NCI-H2227 (cell line): ENCODE measurements around the gene ATP10A.

ENCODE experiments used
- DNase-seq: peaks from one replicate; lab custom pipeline; 2025; ENCODE audit not compliant: unreplicated experiment; lab: John Stamatoyannopoulos, UW

Gene ATP10A

DNA sequence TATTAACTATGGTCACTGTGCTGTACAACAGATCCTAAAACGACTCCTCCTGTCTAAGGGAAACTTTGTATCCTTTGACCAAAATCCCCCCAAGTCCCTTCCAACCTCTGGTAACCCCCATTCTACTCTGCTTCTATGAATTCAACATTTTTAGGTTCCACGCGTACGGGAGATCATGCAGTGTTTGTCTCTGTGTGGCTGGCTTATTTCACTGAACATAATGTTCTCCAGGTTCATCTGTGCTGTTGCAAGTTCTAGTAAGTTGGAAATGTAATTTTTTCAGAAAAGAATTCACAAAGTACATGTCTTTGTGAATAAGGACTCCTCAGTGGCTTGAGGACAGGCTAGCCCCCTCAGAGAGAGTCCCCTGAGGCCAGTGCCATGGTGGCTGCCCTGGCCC is 66.1 kb downstream of the ATP10A start:
- no peak for DNase-seq

DNA sequence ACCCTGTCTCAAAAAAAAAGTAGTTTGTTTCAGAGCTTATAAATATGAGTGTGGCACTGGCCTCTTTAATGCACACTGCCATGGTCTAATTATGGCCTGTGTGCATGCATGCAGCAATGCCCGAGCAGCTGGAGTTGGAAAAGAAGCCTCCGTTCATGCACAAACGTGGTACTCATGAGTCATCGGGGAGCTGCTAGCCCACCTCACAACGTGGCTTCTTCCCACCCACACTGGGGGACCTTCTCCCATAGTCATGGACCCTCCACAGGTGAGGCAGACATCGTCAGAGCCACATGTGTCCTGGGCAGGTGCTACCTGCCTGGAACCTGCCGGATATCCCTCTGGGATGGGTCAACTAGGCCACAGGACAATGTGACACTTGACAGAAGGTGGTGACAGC is 66.7 kb downstream of the ATP10A start:
- DNase-seq = no peak

DNA sequence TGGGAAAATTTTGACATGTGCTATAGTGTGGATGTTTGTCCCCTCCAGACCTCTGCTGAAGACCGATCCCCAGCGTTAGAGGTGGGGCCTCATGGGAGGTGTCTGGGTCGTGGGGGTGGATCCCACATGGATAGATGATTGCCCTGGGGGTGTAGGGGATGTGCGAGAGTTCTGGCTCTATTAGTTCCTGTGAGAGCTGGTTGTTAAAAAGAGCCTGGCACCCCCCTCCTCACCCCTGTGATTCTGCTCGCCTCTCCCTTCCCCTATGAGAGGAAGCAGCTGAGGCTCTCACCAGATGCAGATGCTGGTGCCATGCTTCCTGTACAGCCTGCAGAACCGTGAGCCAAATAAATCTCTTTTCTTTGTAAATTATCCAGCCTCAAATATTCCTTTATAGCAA is 67.4 kb downstream of the ATP10A start:
- no peak for DNase-seq

DNA sequence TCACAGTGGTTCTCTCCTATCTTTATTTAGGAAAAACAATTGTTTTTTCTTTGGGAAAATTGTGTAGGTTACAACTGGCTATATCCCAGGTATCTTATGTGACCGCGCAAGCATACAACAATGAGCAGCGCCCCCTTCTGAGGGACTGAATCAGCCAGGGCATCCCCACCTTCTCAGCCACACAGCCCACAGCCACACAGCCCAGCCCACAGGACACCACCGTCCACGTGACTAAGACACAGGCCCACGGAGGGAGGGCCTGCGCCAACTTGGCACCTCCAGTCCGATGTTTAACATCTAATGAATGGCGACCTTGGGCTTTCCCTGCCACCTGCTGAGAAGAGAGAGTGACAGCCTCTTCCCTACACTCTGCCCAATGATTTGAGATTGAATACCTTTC is 68.1 kb downstream of the ATP10A start:
- DNase-seq = no peak

DNA sequence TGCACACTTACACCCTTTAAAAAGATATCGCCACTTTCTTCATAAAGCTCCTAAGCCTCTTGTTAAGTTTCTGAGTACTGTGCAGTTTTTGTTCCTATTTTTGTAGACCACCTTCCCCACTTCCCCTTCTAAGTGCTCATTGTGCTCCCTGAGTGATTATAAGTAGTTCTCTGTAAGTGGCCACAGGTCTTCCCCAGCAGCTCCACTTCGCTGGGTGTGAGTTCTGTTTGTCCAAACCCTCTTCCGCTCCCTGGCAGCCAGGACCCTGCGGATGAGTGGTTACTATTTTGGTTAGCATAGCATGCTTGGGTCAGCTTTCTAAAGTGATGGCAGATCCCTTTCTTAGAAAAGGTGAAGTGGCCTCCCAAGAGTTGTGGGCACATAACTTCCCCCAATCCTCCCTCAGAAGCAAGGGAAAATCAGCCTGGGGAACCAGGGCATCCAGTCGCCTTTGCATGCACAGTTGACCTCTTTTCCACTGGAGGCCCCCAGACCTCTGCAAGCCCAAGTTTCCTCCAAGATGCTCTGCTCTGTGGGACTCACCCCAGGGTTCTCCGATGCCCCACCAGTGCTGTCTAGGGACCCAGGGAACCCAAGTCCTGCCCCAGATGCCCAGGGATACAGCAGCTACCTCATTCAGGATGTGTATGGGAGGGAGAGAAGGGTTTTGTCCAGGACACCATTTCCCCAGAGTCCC is 69.6 kb downstream of the ATP10A start:
- DNase-seq = no peak

DNA sequence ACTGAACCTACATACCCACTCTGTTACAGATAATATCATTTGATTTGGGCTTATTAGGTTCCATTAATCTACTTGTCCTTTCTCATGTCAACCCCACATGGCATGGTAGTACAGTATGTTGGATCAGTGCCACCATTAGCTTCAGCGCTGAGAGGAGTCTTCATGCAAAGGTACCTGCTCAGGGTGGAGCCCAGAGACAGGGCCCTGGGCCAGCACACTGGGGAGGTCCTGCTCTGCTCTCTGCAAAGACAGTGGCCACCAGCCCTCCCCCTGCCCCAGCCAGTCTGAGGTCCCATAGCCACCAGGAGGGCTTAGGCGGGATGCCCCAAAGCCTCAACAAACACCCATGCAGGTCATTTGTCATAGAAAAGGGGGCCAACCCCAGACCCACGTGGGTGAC is 71.0 kb downstream of the ATP10A start:
- DNase-seq = no peak

DNA sequence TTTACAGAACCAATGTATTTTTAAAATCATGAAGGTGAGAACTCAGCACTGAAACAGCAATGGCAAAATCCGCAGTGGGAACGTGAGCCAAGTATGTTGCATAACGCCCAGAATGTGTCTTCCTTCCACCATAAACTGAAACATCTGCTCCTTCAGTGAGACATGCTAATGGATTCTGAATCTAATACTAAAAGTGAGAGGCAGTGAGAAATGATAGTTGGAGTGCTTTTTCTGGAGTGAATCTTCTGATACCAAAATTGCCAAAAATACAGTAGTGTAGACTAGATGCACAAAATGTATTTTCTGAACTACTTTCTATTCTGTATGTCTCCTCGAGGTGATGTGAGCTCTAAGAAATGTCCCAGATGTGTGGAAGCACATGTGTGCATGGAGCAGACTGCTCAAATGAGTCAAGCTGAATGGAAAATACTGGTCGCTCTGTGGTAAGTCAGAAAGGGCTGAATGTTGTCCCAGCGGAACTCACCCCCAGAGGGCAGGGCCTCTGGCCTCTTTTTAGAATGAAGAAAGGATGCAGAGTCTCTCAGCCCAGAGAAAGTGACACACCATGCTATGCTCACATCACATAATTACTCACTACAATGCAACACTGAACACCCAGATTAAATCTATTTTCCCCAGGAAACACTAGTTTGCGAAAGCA is 73.0 kb downstream of the ATP10A start:
- DNase-seq = no peak

DNA sequence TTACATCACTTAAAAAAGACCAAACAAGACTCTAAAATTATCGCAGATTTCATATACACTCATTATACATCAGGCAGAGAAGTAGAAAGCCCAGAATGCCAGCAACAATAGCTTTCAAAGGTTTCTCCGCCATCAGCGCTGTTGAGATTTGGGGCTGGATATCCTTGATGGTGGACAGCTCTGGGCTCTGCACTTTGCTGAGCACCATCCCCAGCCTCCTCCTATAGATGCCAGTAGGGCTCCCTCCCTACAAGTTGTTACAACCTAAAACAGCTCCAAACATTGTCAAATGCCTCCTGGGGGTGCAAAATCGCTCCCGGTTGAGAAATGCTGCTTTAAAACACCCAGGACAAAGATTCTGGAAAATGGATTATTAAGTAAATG is 73.5 kb downstream of the ATP10A start:
- no peak for DNase-seq

DNA sequence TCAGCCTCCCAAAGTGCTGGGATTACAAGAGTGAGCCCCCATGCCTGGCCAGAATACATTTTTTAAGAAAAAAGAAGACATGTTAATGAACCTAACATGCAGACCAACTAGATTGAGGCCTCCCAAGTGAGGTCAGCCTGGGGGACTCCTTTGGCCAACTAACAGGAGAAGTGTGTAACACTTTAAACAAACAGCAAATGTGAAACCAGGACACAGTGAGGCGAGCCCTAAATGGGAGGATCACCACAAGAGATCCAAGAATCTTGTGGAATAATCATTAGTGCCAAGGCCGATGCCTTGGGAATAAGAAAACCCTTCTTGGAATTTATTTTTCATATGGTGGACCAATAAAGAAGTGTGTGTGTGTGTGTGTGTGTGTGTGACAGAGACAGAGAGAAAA is 73.9 kb downstream of the ATP10A start:
- no peak for DNase-seq

DNA sequence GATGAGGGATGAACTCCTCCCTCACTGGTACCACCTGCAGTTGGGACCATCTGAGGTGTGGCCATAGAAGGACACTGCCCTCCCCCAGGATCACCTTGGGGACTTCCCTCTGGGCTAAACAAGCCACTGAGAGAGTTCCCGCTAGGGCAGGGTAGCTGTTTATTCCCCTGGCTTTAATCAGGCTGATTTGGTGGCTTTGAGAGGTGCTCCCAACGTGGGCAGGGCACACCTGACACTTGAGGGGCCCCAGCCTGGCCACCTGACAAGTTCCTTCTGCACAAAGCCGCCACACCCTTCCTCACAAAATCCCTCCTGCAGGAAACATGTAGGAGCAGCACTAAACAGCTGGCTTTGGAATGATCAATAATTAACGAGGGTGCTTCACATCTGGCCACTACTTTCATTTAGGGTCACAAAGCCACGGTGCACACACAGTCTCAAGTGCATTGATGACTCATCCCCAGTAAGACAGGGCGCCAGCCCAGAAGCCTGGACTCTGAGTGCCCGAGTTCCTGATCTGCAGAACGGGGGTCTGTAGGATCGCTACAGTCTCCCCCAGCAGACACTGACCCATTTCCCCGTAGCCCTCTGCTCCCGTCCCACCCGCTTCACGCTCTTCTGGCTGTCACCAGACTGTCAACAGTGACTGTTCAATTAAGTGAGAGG is 75.1 kb downstream of the ATP10A start:
- DNase-seq = no peak

DNA sequence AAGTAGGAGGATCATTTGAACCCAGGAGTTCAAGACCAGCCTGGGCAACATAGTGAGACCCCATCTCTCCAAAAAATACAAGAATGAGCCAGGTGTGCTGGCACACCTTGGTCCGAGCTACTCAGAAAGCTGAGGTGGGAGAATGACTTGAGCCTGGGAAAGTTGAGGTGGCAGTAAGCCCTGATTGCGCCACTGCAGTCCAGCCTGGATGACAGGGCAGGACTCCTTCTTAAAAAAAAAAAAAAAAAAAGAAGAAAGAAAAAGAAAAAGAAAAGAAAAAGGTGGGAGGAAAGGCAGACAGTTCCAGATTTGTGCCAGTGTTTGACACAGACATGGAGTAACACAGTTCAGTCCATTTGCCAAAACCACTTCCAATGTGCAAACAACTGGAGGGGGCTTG is 75.7 kb downstream of the ATP10A start:
- DNase-seq = no peak

DNA sequence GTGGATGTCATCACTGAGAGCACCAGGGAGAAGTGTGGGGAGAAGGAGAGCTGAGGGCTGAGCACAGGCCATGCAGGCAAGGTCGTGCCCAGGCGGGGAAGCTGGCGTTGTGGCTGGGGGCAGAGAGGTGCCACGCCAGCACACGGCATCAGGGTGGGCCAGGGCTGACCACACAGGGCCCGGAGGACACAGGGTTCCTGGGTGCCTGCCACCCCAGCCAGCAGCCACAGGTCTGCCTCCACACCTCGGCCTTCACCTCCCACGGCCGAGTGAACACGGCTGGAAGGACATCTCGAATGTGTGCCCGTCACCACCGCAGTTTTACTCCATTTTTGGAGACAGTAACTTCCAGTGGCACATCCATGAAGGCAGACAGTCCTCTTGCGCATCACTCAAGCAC is 77.1 kb downstream of the ATP10A start:
- no peak for DNase-seq

DNA sequence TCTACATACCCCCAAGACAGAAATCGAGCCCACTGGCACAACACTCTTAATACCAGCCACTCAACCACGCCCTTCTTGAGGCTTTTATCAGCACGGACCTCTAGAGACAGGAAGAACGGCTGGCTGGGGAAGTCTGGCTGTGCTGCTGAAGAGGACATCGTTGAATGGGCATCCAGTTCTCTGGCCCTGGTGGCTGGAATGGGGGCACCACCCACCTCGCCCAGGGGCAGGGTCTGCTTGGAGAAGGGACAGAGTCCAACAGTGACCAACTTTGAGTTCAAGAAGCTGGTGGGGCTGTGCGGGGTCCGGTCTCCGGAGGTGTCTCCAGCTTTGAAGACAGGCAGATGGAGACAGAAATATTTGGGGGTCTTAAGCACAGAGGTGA is 77.5 kb downstream of the ATP10A start:
- no peak for DNase-seq

DNA sequence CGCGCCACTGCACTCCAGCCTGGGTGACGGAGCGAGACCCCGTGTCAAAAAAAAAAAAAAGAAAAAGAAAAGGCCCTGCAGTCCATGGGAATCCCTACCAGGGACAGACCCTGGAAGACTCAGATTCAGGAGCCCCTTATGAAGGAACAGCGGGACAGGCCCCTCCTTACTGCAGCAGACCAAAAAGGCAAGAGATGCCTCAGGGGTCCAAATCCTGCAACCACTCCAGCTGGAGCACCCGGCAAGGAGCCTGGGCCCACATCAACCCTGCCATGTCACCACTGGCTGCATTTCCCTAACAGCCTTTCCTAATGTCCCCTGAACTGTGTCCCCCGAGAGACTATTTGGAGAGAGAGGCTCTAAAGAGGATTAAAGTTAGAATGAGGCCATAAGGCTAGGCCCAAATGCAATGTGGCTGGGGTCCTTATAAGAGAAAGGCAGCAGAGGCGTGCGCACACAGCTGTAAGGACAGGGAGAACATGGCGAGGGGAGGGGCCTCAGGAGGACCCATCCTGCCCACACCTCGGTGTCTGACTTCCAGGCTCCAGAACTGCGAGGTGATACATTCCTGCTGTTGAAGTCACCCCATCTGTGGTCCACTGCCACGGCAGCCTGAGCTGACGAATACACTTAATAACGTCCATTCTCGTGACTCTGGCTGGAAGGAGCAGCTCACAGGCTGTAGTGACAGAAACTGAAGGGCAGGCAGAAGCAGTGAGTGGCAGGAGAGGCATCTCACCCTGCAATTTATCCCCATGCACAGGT is 78.1 kb downstream of the ATP10A start:
- no peak for DNase-seq

DNA sequence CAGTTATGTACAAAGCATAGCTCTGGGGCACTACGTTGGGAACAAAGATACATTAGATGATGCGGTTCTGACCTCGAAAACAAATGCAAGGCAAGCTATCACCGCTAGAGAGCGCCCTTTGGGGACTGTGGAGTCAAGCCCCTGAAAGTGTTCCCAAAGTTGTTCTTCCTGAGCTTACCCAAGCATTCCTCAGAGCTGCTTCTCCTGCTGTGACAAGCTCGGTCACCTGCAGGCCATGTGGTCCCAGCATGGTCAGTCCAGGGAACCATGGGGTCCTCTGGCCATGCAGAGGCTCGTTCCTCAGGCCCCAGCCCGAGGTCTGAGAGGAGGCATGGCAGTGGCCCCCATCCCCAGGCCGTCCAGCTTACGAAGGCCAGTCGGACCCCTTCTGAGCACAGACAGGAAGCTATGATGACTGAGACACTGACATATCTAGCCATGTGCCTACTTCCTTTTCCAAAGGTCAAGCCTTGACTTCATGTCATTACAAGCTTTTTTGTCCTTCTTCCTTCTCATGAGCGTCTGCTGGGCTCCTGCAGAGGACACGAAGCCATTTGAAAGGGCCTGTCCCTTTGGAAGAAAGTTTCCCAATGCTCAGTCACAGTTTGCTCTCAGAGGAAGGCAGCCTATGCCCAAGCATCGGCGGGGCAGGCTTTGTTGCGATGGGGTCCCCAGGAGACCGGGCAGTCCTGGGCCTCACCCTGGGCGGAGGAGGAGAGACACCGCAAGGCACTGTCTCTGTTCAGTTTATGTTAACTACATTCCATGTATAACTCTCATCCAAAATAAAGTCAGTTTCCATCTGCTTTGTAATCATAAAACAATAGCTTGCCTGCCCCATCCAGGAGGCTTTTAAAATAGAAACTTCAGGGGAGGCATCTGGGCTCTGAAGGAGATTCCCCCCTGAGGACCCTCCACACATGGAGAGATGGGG is 79.3 kb downstream of the ATP10A start:
- no peak for DNase-seq

DNA sequence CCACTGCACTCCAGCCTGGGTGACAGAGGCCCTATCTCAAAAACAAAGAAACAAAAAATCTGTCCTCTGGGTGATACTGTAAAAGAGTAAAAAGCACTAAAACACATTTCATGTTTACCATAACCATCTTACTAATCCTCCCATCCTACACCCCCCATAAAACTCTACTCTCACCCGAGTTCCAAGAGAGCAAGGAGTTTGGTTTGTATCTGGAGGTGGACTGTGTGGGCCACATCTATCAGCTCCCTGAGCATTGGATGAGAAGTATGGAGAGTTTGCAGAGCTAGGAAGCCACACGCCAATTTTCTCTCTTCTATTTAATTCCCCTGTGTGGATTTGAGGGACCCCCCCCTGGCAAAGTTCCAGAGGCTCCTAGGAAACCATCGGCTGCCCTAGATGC is 80.0 kb downstream of the ATP10A start:
- DNase-seq = no peak

DNA sequence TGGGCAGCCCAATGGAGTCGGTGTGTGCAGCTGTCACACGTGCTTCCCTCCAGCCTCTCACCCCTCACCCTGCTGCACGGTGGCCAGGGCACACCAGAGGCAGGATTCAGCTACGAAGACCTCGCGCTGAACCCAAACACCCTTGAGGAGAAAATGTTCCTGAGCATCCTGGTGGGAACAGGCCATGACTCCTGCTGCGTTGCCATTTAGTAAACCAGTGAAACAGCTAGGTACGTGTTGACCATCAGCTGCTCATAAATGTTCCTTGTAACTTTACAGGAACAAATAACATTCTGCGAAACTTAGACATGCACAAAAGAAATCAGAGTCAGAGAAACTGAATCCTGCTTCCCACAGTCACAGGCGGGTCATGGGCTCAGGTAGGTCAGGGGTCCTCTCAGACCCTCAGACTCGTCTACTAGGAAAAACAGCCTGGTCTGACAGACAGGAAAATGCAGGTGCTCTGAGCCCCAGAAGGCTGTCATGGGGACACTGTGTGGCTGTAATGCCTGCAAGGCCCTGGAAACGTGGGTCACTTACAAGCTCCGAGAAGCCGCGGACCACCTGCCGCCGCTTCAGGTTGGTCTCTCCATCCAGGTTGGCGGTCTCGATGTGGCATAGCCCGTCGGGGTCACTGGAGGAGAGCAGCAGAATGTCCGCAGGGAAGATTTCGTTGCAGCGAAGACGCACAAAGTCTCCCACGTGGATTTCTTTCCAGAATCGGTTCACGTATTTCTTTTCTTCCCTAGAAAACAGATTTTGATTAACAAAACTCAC is 82.5 kb downstream of the ATP10A start:
- no peak for DNase-seq

DNA sequence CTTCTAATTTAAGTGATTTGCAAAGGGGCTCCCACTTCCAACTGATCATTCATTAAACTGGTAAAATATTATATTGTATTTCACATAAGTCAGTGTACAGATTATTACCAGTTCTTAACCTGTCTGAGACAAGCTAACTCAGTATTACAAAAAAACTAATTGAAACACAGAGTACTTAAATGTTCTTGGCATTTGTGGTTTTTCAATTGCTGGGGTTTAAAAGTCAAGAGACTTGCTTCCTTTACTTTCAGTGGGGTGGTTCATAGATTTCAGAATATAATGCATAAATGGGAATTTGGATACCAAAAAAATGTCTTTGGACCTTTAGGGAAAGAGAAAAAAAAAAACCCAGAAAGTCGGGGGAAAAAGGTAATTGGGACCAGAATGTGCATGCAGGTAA is 85.0 kb downstream of the ATP10A start:
- DNase-seq = no peak

DNA sequence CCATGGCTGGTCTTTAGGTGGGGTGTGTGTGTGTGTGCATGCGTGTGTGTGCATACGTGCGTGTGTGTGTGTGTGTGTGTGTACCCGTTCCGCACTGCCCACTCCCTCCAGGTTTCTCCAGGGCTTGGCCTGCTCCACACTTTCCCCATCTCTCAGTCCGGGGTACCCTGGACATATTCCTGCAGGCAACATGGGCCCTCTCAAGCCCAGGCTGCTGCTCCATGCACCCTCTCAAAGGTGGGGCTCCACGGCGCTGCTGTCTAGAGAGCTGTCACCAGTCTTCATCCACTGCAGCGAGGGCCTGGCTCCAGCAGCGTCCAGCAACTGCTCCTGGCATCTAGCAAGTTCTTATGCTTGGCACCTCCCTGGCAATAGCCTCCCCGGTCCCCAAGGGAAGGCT is 86.1 kb downstream of the ATP10A start:
- no peak for DNase-seq
